WERI-Rb-1 (cell line): Measurements from ENCODE around the gene IL19.

Experiments used
- DNase-seq: peaks from one replicate; pipeline ENCODE4 v3.0.0-alpha.2; 2020
- H3K27ac ChIP-seq: fragments of 250-450 bp; sonication (Bioruptor Pico); 2 replicates; pipeline ENCODE4 v1.5.1; 2020; ENCODE audit warnings: mild to moderate bottlenecking, moderate library complexity
- H3K27me3 ChIP-seq: fragments of 250-450 bp; sonication (Bioruptor Pico); 2 replicates; pipeline ENCODE4 v1.5.1; 2021; ENCODE audit warnings: mild to moderate bottlenecking, low read depth, moderate library complexity; ENCODE audit not compliant: insufficient read depth, severe bottlenecking
- H3K36me3 ChIP-seq: fragments of 250-450 bp; sonication (Bioruptor Pico); 2 replicates; pipeline ENCODE4 v1.5.1; 2020; ENCODE audit warnings: mild to moderate bottlenecking, moderate library complexity
- H3K4me3 ChIP-seq: 2 replicates; pipeline ENCODE4 v1.5.1; 2011; ENCODE audit warnings: low read depth, mild to moderate bottlenecking, control low read depth, low read length
- H3K9me3 ChIP-seq: fragments of 250-450 bp; sonication (Bioruptor Pico); 2 replicates; pipeline ENCODE4 v1.5.1; 2021; ENCODE audit warnings: mild to moderate bottlenecking, moderate library complexity; ENCODE audit not compliant: severe bottlenecking
- TF ChIP-seq, protein P1 (sequence below): IDR thresholded peaks from 2 replicates; pipeline ENCODE4 v1.5.1; 2011; ENCODE audit warnings: low read depth, mild to moderate bottlenecking, control low read depth, inconsistent platforms, low read length

The IL19 gene

DNA sequence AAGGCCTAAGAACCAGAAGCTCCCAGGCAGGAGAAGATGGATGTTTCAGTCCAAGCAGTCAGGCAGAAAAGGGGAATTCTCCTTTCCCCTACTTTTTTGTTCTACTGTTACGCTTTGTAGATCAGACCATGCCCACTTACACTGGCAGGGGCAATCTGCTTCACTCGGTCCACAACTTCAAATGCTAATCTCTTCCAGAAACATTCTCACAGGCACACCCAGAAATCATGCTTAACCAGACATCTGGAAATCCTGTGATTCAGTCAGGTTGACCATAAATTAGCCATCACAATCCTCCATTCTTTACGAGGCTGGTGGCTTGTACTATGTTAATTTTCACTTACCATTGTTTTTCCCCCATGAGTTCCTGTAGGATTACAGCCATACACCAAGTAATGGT lies 25.5 kb downstream of the IL19 start:
- H3K4me3 ChIP-seq = no peak overlapping the region
- H3K27me3 ChIP-seq = peaks cover 100% of the 10 kb centered on the region
- H3K36me3 ChIP-seq = no peaks in the 10 kb centered on the region
- no peak overlapping the region for H3K27ac ChIP-seq
- TF ChIP-seq, protein P1, sequence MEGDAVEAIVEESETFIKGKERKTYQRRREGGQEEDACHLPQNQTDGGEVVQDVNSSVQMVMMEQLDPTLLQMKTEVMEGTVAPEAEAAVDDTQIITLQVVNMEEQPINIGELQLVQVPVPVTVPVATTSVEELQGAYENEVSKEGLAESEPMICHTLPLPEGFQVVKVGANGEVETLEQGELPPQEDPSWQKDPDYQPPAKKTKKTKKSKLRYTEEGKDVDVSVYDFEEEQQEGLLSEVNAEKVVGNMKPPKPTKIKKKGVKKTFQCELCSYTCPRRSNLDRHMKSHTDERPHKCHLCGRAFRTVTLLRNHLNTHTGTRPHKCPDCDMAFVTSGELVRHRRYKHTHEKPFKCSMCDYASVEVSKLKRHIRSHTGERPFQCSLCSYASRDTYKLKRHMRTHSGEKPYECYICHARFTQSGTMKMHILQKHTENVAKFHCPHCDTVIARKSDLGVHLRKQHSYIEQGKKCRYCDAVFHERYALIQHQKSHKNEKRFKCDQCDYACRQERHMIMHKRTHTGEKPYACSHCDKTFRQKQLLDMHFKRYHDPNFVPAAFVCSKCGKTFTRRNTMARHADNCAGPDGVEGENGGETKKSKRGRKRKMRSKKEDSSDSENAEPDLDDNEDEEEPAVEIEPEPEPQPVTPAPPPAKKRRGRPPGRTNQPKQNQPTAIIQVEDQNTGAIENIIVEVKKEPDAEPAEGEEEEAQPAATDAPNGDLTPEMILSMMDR = no peak
- peaks cover 4% of the 10 kb centered on the region for H3K9me3 ChIP-seq
- no peak for DNase-seq

GRCh38 chr1:206796981-206797402 lies 26.4 kb downstream of the IL19 start:
- Histone ChIP-seq H3K27me3 (peaks cover 100% of the 10 kb centered on the region), H3K27ac (no peak overlapping the region), H3K9me3 (peaks cover 4% of the 10 kb centered on the region), H3K4me3 (no peak overlapping the region), H3K36me3 (no peaks in the 10 kb centered on the region)
- DNase-seq = no peak
- TF ChIP-seq, protein P1 = no peak

GRCh38 chr1:206797534-206798383 lies 27.2 kb downstream of the IL19 start:
- H3K36me3 ChIP-seq = no peaks in the 10 kb centered on the region
- peaks cover 98% of the 10 kb centered on the region for H3K27me3 ChIP-seq
- peak; percentile 69 for DNase-seq
- peaks cover 4% of the 10 kb centered on the region for H3K9me3 ChIP-seq
- TF ChIP-seq, protein P1 = peak; percentile 99
- H3K4me3 ChIP-seq = no peak overlapping the region
- H3K27ac ChIP-seq = no peak overlapping the region

GRCh38 chr1:206798384-206798996 lies 27.9 kb downstream of the IL19 start:
- H3K27ac ChIP-seq = no peak overlapping the region
- H3K27me3 ChIP-seq = peaks cover 98% of the 10 kb centered on the region
- no peak for DNase-seq
- H3K9me3 ChIP-seq = peaks cover 4% of the 10 kb centered on the region
- TF ChIP-seq, protein P1 = no peak
- no peak overlapping the region for H3K4me3 ChIP-seq
- H3K36me3 ChIP-seq = no peaks in the 10 kb centered on the region

DNA sequence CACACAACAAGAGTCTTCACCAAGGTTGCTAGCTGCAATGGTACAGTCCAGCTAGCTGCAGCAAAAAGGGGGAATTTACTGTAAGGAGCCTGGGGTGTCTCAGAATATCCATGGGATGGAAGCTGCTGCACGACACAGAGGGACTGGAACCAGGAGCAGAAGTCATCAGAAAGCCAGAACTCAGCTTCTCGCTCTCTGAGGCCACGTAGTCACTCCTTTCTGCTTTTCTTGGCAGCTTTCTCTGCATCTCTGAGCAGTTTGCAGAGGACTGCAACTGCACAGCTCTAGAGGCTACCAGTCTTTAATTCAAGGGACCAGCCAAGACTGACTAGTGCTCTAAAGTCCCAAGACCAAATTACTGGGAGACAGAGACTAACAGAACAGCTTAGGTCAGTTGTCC lies 28.7 kb downstream of the IL19 start:
- no peak overlapping the region for H3K27ac ChIP-seq
- H3K36me3 ChIP-seq = no peaks in the 10 kb centered on the region
- no peaks in the 10 kb centered on the region for H3K9me3 ChIP-seq
- no peak for DNase-seq
- H3K27me3 ChIP-seq = peaks cover 98% of the 10 kb centered on the region
- no peak overlapping the region for H3K4me3 ChIP-seq
- TF ChIP-seq, protein P1 = no peak
